Measurements from ENCODE around the gene ROR1.

DNA sequence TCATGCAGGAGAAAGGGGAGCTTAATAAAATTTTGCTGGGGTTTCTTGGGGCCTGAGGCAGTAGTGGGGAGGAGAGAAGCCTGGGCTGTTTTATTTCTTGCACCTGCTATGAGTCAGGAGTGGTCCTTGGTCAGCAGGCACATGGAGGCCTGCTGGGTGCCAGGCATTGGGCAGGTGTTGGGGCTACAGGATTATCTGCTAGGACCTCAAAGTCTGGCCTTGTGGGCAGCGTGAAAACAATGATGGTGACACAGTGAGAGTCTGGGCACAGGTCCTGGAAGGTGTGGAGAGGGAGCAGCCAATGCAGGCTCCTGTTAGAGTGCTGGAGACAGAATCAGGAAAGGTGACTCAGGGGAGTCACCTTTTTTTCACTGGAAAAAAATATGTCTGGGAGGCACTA, 17.2 kb downstream of the ROR1 start:
- TF ChIP-seq POLR2A (IDR thresholded peaks at IDR 0.05; ENCODE audit: low read length) (no peak), GATA1 (IDR thresholded peaks at IDR 0.05; ENCODE audit: low read depth, low read length) (no peak)
